HL-60/S4 (cell line): ENCODE data around the gene NBEAL2.

Source experiments
- in situ Hi-C: fragments of 300-500 bp; cut with MboI; formaldehyde crosslinking; loops from 2 replicates; pipeline ENCODE4 v1.14.3; 2022; ENCODE audit warnings: low sequenced_read_pairs

NBEAL2 gene

DNA sequence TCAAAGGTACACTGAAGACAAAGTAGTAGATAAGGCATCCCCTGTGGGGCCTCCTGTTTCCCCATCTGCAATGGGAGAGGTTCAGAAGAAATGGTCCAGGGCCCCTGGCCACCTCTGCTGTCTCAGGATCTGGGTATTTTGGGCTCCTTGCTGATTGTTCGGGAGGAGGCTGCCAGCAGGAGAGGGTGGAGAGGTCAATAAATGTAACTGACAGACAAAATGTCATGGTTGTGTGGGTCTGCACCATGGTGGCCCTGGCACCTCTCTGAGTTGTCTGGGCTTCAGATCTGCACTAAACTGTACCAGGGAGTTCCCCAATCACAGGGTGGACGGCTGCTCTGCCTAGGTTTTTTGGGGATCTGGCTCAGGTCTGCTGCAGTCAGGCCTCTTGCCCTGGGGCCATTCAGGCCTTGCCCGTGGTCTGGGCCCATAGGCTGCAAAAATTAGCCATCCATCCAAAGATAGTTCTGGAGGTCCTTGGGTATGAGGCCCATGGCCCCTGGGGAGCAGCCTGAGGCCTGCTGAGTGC lies 7.4 kb downstream of the NBEAL2 start:
- in situ Hi-C loops, result no loop called here

DNA sequence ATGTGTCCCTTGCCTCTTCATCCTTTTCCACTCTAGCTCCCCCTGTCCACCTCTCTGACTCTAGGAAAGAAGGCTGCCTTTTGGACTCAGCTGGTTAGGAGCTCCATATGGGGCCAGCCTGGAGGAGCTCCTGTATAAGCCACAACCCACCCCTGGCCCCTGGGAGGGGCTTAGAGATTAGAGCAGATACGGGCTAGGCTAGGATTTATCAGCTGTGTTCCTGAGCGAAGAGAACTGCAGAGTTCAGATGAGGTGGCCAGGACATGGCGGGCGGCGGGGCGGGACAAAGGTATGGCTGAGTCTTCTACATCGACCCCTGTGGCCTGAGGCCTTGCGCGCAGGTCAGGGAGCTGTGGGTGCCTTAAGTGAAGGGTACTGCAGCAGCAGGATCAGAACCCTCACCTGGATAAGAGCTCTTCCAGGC lies 7.9 kb downstream of the NBEAL2 start:
- in situ Hi-C loops, result no loop called here

DNA sequence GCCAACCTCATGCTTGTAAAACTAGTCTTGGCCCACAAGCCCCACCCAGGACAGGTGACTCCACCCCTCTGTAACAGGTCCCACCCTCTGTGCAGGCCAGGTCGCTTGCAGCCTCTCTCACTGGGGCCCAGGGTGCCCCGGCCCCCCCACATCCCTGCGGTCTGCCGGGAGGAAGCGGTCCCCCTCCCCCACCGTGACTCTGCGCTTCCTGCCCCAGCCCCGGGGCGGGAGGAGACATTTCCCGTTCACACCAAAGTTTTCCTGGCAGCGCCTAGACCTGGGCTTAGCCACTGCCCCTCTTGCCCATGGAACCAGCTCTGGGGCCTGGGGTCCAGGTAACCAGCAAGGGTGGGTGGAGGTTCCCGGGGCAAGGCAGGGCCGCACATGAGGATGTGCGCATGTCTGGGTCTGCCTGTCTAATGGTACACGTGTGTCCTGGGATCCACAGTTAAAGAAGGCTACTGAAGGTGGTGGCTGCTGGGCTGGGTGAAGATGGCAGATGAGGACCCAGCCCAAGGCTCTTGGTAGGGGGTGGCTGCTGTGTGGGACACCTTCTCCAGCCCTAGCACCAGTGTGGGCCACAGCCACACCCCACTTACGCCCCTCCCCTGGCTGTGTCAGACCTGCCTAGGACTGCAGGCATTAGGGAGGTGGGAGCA lies 8.4 kb downstream of the NBEAL2 start:
- in situ Hi-C loops, result no loop called here

DNA sequence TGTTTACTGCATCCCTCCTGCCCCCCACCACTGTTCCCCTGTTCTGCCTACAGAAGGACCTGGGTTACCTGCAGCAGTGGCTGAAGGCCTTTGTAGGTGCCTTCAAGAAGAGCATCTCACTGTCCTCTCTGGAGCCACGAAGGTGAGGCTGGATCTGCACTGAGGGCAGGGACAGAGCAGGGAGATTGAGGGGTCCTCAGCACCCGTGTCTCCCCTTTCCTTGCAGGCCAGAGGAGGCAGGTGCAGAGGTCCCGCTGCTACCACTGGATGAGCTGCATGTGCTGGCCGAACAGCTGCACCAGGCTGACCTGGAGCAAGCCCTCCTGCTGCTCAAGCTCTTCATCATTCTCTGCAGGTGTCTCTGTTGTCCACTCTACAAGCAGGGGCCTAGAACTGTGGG lies 9.2 kb downstream of the NBEAL2 start:
- in situ Hi-C loops, result no loop called here

DNA sequence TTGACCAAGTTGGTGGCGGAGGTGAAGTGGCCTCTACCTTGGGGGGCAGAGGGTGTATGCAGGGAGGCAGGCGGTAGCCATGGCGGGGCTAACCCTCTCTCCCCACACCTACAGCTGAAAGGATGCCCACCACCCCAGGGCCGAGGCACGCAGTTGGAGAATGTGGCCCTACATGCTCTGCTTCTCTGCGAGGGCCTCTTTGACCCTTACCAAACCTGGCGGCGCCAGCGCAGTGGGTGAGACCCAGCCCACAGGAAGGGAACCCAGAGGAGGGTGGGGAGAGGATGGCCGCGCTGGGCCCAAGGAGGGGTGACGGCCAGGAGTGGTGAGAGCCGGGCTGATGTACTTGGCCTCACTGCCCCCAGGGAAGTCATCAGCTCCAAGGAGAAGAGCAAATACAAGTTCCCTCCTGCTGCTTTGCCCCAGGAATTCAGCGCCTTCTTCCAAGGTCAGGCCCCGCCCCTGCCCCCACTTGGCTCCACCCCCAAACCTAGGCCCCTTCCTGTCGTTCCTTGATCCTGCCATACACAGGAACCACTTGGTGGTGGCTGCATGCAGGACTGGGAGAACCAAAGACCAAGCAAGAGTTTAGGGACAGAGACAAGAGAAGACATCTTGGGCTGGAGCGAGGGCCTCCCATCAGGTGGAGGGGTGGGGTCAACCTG lies 9.8 kb downstream of the NBEAL2 start:
- in situ Hi-C loops, result no loop called here

DNA sequence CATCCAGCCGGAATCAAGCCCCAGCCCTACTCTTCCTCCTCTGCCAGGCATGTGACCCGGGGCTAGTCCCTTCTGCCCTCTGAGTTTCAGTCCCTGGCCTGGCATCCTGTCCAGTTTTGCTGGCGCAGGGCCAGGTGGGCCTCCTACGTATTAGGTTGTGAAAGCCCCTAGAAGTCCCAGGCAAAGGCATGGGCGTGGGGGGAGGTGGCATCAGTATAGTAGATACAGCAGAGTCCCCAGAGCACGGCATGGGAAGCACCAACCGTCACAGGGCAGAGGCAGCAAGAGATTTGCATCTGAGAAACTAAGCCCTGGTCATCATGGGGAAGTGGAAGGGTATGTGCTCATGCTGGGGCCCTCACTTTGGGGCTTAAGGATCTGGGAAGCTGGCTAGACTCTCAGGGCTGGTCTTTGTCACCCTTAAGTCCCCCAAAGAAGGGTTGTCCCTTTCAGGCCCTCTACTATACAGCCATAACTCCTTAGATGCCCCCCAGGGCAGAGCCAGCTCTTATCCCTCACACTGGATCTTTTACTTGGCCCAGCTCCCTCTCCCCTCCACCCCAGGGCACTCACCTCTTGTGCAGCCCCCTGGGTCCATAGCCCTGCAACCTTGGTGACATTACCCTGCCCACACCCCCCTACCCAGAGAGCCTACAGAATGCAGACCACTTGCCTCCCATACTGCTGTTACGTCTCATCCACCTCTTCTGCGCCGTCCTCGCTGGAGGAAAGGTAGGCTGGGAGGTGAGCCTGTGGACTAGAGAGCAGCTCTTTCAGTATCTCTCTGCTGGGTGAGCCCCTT lies 11.3 kb downstream of the NBEAL2 start:
- in situ Hi-C loops, result no loop called here

DNA sequence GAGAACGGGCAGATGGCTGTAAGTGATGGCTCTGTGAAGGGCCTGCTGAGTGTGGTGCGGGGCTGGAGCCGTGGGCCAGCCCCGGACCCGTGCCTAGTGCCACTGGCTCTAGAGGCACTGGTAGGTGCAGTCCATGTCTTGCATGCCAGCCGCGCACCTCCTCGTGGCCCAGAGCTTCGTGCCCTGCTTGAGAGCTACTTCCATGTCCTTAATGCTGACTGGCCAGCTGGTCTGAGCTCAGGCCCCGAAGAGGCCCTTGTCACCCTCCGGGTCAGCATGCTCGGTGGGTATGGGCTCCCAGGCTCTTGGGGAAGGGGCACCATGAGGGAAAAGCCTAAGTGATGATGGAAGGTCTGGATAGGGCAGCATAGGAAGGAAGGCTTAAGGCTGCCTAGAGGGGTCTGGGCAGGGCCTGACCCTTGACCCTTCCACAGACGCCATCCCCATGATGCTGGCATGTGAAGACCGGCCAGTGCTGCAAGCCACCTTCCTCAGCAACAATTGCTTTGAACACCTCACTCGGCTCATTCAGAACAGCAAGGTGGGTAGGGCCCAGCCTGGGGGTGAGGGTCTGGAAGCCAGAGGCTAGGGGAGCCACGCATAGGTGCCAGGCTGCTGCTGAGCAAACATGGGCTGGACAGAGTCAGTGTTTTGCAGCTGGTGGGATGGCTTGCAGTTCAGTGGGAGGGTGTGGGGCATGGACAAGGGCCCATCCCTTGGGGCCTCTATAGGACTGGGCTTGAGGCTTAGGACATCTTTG lies 12.1 kb downstream of the NBEAL2 start:
- in situ Hi-C loops, result no loop called here

DNA sequence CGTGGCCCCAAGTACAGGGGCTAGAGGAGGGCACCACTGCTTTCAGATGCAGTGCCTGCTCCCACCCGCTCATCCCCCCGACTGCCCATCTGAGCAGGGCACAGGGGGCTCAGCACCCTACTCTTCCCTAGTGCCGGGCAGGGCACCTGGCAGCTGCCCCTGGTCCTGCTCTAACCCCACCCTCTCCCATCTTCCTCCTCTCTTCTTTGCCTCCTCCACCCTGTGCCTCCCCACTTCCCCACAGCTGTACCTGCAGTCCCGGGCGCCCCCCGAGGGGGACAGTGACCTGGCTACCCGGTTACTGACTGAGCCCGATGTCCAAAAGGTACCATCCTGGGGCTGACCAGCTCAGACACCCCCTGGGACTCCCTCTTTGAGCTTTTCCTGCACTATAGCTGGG lies 12.8 kb downstream of the NBEAL2 start:
- in situ Hi-C loops, result no loop called here

DNA sequence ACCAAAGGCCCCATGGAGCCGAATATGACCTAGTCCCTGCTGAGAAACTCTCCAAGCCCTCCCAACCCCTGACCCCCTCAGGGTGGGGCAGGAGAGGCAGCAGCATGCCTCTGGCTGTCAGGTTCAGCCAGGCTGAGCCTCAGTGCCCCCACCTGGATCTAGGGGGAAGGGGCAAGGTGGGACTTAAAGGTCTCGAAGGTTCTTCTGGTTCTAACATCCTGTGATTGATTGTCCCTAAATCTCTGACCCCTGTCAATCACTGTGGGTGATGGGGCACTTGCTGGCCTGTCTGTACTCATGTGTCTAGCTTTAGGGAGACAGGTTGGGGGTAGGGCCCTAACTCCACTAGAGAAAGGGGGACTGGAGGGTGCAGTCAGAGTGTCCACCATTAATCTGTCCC lies 13.8 kb downstream of the NBEAL2 start:
- in situ Hi-C loops, result no loop called here

DNA sequence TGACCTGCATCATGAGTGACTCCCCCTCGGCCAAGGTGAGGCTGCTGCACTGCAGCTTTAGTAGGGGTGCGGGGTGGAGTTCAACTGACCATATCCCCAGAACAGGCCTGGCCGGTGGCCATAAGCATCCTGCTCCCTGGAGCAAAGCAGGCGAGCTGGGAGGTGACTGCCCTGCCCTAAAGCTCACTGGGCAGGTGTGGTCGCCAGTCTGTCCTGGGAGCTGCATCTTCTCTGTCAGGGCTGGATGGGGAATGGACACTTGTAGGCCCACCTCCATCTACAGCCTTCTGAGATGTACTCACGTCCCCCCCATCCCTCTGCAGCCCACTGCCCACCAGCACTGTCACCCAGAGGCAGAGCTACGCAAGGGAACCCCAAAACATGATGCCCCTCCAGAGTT lies 14.5 kb downstream of the NBEAL2 start:
- in situ Hi-C loops, result no loop called here

DNA sequence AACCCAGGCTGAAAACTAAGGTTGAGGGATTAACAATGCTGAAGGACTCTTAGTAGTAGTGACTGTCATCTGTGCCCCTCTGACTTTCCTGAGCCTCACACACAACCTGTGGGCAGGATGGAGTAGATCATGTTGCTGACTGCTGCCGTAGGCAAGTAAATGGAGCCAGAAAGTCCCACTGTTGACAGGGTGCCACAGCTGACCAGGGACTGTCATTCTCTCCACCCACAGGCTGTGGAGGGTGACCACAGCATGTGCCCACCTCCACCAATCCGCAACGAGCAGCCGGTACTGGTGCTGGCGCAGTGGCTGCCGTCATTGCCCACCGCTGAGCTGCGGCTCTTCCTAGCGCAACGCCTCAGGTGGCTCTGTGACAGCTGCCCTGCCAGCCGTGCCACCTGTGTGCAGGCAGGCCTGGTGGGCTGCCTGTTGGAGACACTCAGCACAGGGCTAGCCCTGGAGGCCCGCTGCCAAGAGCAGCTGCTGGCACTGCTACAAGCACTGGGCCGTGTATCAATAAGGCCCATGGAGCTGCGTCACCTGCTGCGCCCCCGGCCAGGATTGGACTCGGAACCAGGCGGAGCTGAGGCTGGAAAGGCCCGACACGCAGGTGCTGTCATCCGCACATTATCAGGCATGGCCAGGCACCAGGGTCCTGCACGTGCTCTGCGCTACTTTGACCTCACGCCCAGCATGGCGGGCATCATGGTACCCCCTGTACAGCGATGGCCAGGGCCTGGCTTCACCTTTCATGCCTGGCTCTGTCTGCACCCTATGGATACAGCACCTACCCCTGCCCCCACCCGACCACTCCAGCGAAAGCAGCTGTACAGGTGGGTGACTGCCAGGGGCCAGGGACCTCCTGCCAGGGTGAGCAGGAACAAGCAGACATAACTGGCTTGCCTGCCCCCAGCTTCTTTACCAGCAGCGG lies 15.6 kb downstream of the NBEAL2 start:
- in situ Hi-C loops, result no loop called here

DNA sequence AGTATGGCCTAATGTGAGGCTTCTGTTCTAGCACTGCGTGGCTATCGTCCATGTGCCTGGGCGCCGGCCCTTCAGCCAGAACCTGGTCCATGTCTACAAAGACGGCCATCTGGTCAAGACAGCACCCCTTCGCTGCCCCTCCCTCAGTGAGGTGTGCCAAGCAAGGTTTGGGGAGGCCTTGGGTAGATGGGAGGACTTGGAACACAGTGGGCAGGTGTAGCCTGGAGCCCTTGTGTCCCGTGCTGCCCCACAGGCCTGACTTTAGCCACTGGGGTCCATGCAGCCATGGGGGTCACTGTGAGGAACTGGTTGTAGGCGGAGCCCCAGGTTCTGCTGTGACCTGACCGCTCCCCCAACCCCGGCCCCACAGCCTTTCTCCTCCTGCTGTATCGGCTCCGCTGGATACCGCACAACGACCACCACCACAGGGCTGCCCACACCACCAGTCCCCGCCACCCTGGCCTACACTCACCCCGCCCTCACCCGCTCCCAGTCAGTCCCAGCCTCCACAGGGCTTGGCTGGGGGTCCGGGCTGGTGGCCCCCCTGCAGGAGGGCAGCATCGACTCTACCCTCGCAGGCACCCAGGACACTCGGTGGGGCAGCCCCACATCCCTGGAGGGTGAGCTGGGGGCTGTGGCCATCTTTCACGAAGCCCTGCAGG lies 16.6 kb downstream of the NBEAL2 start:
- in situ Hi-C loops, result no loop called here

DNA sequence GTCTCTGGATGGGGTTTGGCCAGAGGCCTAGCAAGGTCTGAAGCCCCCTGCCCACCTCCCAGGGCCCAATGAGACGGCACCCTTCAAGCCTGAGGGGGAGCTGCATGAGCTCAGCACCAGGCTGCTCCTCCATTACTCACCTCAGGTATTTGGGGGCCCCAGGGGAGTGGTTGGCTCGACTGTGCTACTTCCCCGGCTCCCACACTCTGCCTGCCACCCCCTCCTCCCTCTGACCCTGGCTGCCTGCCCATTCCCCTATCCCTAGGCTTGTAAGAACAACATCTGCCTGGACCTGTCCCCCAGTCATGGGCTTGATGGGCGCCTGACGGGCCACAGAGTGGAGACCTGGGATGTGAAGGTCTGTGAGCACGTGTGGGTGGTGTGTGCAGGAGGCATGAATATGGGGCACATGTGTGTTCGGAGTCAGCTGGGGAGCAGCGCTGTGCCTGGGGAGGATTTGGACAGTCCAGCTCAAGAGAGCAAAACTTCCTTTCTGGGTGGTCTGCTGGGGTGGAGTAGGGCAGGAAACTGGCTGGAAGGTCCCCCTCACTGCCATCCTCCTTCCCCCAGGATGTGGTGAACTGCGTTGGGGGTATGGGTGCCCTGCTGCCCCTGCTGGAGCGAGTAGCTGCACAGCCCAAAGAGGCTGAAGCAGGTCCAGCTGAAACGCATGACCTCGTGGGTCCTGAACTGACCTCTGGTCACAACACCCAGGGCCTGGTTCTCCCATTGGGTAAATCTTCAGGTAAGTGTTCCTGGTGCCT lies 17.4 kb downstream of the NBEAL2 start:
- in situ Hi-C loops, result no loop called here

DNA sequence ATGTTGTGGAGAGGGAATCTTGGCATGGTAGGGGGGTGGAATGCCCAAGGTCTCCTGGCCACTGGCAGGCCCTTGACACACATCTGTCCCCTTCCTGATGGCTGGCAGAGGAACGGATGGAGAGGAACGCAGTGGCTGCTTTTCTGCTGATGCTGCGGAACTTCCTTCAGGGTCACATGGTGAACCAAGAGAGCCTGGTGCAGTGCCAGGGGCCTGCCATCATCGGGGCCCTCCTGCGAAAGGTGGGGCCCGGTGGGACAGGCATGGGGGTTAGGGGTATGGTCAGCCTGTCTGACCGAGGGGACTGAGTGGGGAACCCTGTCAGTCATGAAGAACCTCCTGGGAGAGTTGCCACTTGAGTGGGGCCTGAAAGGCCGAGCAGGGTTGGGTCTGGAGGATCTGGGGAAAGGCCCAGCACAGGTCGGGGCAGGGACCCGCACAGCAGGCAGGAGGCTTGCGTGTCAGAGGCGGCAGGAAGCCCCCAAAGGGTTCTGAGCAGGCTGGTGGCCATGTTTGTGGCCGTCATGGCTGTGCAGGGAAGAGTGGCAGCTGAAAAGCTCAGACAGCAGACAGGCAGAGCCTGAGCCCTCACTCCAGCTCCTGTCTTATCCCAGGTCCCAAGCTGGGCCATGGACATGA lies 18.1 kb downstream of the NBEAL2 start:
- in situ Hi-C loops, result no loop called here

DNA sequence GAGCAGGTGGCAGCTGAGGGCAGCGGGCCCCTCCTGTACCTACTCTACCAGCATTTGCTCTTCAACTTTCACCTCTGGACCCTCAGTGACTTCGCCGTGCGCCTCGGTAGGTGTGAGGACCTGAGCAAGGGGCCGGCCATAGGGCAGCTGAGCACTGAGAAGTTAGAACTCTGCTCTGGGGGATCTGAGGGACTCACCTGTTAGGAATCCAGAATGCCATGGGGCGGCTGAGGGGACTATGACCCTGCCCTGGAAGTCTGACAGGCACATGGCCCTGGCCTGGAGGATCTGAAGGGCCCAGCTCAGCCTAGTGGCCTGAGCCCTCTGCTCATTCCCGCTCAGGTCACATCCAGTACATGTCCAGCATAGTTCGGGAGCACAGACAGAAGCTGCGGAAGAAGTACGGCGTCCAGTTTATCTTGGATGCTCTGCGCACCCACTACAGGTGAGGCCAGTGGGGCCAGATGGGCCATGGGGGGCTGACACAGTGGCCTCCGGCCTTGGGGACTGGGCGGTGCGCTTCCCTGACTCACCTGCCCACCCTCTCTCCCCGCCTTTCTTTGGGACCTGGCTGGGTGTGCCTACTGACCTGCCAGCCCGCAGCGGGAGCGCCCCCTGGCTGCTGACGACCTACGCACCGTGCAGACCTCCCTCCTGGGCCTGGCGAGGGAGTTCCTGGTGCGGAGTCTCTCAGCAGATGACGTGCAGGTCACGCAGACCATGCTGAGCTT lies 18.8 kb downstream of the NBEAL2 start:
- in situ Hi-C loops, result no loop called here

DNA sequence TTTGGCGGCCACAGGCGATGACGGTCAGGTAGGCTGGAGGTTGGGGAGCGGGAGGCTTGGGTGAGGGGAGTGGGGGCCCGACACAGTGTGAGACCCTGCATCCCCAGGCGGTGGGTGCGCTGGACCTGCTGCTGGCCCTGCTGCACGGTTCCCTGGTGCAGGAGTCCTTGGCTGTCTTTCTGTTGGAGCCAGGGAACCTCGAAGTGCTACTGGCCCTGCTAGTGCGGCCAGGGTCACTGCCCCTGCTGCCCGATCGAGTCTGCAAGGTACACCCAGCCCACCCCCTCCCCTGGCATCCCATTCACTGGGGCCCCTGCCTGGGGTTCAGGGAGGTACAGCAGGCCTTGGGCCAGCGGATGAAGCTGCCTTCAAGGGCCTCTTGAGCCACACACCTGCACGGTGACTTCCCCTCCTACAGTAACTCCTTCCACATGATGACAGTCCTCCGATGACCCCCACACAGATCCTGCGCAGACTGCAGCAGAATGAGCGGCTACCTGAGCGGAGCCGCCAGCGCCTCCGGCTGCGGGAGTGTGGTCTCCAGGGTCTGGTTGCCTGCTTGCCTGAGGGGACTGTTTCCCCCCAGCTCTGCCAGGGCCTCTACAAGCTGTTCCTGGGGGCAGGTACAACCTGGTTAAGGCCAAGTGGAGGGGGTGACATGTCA lies 19.5 kb downstream of the NBEAL2 start:
- in situ Hi-C loops, result no loop called here
